ENCODE results near the gene ZG16B.

ZG16B gene

GRCh38 chr16:2825906-2826305, 4.2 kb upstream of the ZG16B start:
- H3K9me3 ChIP-seq (ENCODE audit: control insufficient read depth, insufficient read depth, low read length): no peaks in the 10 kb centered on the region
- H3K4me1 ChIP-seq (ENCODE audit: insufficient read depth, low read length): peaks cover 8% of the 10 kb centered on the region; the same call in 1 of the 2 replicates

DNA sequence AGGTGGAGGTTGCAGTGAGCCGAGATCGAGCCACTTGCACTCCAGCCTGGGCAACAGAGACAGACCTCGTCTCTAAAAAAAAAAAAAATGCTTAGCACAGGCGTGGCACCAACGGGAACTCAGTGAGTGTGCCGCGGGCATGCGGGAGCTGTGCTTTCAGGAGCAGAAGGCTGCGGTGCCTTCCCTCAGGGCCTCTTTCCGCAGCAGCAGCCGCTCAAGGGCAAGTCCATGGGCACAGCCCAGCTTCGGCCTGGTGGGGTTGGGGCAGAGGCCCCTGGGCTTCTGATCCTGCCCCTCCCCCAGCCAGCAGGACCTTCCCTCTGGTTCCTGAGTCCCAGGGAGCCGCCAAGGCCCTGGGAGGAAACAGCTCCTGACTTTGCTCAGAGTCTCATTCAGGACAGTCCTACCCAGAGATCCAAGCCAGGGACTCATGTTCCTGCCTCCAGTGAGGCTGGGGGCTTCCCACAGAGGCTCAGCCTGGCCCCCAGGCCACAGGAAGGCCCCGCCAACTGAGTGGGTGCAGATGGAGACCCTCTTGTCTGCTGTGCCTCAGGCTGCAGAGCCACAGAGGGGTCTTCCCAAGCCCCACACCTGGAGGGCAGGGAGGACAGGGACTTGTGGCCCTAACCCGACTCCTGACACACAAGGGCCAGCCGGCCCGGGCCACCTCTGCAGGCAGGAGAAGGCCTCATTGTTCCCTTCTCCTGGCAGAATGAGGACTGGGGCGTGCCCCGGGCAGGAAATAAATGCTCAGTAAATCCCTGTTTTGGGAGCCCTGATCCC, 3.3 kb upstream of the ZG16B start:
- Histone ChIP-seq H3K9ac (ENCODE audit: low read depth, low read length) (no peak overlapping the region), H3K36me3 (ENCODE audit: insufficient read depth, low read length) (no peaks in the 10 kb centered on the region), H3K4me1 (ENCODE audit: insufficient read depth, low read length) (peaks cover 8% of the 10 kb centered on the region; the same call in 1 of the 2 replicates), H3K9me3 (ENCODE audit: control insufficient read depth, insufficient read depth, low read length) (no peaks in the 10 kb centered on the region)

More at GRCh38 chr16:2825906-2826305, 4.2 kb upstream of the ZG16B start:
- Histone ChIP-seq H3K9ac (ENCODE audit: low read depth, low read length) (no peak overlapping the region), H3K36me3 (ENCODE audit: insufficient read depth, low read length) (no peaks in the 10 kb centered on the region)

DNA sequence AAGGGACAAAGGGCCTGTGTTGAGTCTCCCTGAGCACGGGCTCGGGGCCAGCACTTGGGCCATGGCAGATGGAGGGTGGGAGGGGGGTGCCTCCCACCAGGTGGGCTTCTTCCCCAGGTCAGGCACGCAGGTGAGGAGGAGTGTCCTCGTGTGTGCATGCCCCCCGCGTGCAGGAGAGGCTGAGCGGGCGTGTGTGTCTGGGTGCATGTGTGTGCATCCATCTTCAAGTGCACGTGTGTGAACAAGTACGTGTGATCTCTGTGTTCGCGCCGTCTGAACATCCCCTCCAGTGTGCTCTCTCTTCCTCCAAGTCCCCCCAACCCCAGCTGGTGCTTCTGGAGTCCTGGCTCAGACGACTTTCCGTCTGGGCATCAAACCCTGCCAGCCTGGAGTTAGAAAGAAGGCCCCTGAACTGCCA, 2.7 kb upstream of the ZG16B start:
- Histone ChIP-seq H3K9me3 (ENCODE audit: control insufficient read depth, insufficient read depth, low read length) (no peaks in the 10 kb centered on the region), H3K36me3 (ENCODE audit: insufficient read depth, low read length) (no peaks in the 10 kb centered on the region), H3K4me1 (ENCODE audit: insufficient read depth, low read length) (peaks cover 8% of the 10 kb centered on the region; the same call in 1 of the 2 replicates), H3K9ac (ENCODE audit: low read depth, low read length) (no peak overlapping the region)

- Histone ChIP-seq H3K4me1 (ENCODE audit: insufficient read depth, low read length) (peaks cover 8% of the 10 kb centered on the region; the same call in 1 of the 2 replicates), H3K36me3 (ENCODE audit: insufficient read depth, low read length) (no peaks in the 10 kb centered on the region), H3K9ac (ENCODE audit: low read depth, low read length) (no peak overlapping the region), H3K9me3 (ENCODE audit: control insufficient read depth, insufficient read depth, low read length) (no peaks in the 10 kb centered on the region)
These were observed 2.1 kb upstream of the ZG16B start for GRCh38 chr16:2827831-2828520.

GRCh38 chr16:2828521-2828840, 1.6 kb upstream of the ZG16B start:
- peaks cover 8% of the 10 kb centered on the region; the same call in 1 of the 2 replicates for H3K4me1 ChIP-seq (ENCODE audit: insufficient read depth, low read length)
- H3K36me3 ChIP-seq (ENCODE audit: insufficient read depth, low read length): no peaks in the 10 kb centered on the region
- no peak overlapping the region for H3K9ac ChIP-seq (ENCODE audit: low read depth, low read length)
- no peaks in the 10 kb centered on the region for H3K9me3 ChIP-seq (ENCODE audit: control insufficient read depth, insufficient read depth, low read length)

- Histone ChIP-seq H3K4me1 (ENCODE audit: insufficient read depth, low read length) (peaks cover 8% of the 10 kb centered on the region; the same call in 1 of the 2 replicates), H3K9ac (ENCODE audit: low read depth, low read length) (no peak overlapping the region), H3K36me3 (ENCODE audit: insufficient read depth, low read length) (no peaks in the 10 kb centered on the region), H3K9me3 (ENCODE audit: control insufficient read depth, insufficient read depth, low read length) (no peaks in the 10 kb centered on the region)
These were observed 1.1 kb upstream of the ZG16B start for GRCh38 chr16:2828876-2829430.

- Histone ChIP-seq H3K36me3 (ENCODE audit: insufficient read depth, low read length) (no peaks in the 10 kb centered on the region), H3K9me3 (ENCODE audit: control insufficient read depth, insufficient read depth, low read length) (no peaks in the 10 kb centered on the region), H3K9ac (ENCODE audit: low read depth, low read length) (no peak overlapping the region), H3K4me1 (ENCODE audit: insufficient read depth, low read length) (peaks cover 11% of the 10 kb centered on the region)
These were observed 222 bp downstream of the ZG16B start for GRCh38 chr16:2830355-2830695.

GRCh38 chr16:2831203-2831602, 1.1 kb downstream of the ZG16B start:
- Histone ChIP-seq H3K36me3 (ENCODE audit: insufficient read depth, low read length) (no peaks in the 10 kb centered on the region), H3K9ac (ENCODE audit: low read depth, low read length) (no peak overlapping the region), H3K4me1 (ENCODE audit: insufficient read depth, low read length) (peaks cover 17% of the 10 kb centered on the region), H3K9me3 (ENCODE audit: control insufficient read depth, insufficient read depth, low read length) (no peaks in the 10 kb centered on the region)

- H3K9ac ChIP-seq (ENCODE audit: low read depth, low read length): no peak overlapping the region
- no peaks in the 10 kb centered on the region for H3K9me3 ChIP-seq (ENCODE audit: control insufficient read depth, insufficient read depth, low read length)
- H3K4me1 ChIP-seq (ENCODE audit: insufficient read depth, low read length): peaks cover 11% of the 10 kb centered on the region
- no peaks in the 10 kb centered on the region for H3K36me3 ChIP-seq (ENCODE audit: insufficient read depth, low read length)
These were observed 3.7 kb downstream of the ZG16B start for GRCh38 chr16:2833776-2834175.

DNA sequence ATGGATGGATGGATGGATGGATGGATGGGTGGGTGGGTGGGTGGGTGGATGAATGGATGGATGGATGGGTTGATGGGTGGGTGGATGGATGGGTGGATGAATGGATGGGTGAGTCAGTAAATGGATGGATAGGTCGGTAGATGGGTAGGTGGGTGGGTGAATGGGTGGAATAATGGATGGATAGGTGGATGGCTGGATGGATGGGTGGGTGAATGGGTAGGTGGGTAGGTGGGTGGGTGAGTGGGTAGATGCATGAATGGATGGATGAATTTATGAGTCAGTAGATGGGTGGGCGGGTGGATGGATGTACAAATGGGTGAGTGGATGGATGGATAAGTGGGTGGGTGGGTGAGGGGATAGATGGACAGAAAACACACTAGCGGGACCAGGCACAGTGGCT, 4.9 kb downstream of the ZG16B start:
- H3K4me1 ChIP-seq (ENCODE audit: insufficient read depth, low read length): peaks cover 16% of the 10 kb centered on the region
- no peaks in the 10 kb centered on the region for H3K36me3 ChIP-seq (ENCODE audit: insufficient read depth, low read length)
- no peaks in the 10 kb centered on the region for H3K9me3 ChIP-seq (ENCODE audit: control insufficient read depth, insufficient read depth, low read length)
- no peak overlapping the region for H3K9ac ChIP-seq (ENCODE audit: low read depth, low read length)

DNA sequence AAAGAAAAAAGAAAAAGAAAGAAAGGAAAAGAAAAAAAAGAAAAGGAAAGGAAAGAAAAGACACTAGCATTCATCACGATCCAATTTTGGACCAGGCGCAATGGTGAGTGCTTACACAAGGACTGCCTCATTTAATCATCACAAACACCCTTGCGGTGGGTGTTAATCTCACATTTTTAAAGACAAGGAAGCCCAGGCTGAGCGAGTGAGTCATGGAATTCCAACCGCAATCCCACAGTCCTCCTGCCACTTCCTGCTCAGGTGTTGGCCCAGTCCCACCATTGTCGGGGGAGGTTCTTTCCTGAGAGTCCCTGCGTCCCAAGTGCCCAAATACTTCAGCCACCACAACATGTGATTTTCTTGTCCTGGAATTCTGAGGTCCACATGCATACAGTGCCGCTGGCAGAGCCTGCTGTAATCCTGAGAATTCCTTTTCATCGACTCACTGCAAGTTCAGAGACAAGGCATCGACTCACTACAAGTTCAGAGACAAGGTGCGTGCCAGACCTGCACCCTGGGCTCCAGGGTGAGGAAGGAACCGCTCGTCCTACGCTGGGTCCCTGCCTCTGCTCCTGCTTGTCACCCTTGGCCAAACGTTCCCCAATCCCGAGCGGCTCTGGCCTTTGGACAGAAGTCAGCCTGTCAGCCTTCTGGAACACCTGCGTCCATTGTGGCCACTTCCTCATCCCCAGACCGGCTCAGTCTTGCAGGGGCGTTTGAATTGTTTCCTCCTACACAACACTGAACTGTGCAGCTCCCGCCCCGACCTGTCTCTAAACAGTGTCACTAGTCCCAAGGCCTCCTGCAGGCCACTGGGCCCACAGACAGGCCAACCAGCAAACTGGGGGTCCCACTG, 5.8 kb downstream of the ZG16B start:
- Histone ChIP-seq H3K9me3 (ENCODE audit: control insufficient read depth, insufficient read depth, low read length) (no peaks in the 10 kb centered on the region), H3K4me1 (ENCODE audit: insufficient read depth, low read length) (peaks cover 16% of the 10 kb centered on the region), H3K9ac (ENCODE audit: low read depth, low read length) (peak overlapping the region; percentile 10; the same call in 1 of the 2 replicates), H3K36me3 (ENCODE audit: insufficient read depth, low read length) (no peaks in the 10 kb centered on the region)

DNA sequence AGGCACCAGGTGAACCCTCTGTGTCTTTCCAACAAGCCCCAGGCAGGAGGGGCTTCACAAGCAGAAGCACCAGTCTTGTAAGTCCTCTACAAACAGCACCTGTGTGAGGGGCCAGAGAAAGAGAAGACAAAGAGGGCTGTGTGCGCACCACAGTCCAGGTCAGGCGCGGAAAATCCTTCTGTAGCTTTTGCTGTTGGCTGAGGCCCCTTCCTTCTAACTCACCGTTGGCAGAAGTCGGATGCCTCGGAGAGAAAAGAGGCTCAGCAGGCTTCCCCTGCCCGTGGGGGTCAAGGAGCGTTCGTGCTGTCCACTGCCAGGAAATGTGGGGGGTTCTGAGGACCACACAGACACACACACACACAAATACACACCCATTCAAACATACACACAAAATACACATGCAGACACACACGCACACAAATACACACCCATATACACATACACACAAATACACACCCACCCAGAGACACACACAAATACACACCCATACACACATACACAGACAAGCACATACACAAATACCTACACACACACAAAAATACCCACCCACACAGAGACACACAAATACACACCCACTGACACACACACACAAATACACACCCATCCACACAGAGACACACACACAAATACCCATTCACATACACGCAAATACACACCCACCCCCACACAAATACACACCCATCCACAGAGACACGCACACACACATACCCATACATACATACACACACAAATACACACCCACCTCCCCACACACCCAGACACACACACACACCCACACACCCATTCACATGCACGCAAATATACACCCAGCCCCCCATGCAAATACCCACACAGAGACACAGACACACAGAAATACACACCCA, 6.8 kb downstream of the ZG16B start:
- Histone ChIP-seq H3K4me1 (ENCODE audit: insufficient read depth, low read length) (peaks cover 16% of the 10 kb centered on the region), H3K36me3 (ENCODE audit: insufficient read depth, low read length) (no peaks in the 10 kb centered on the region), H3K9ac (ENCODE audit: low read depth, low read length) (no peak overlapping the region), H3K9me3 (ENCODE audit: control insufficient read depth, insufficient read depth, low read length) (no peaks in the 10 kb centered on the region)

DNA sequence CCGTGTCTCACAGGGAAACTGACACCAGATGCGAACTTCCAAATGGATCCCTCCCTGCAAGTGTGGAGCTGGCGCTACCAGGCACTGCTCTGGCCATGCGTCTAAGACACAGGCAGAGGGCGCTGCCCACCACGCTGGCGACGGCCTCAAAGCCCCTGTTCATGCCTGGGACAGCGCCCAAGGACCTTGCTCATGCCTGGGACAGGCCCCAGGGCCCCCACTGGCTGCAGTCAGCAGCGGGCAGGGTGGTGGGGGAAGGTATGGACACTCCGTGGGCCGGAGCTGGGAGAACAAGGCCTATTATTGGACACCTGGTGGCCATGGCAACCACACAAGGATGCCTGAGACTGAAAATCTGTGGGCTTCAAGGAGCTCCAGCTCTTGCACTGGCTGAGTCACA, 8.8 kb downstream of the ZG16B start:
- H3K9ac ChIP-seq (ENCODE audit: low read depth, low read length): no peak overlapping the region
- peaks cover 16% of the 10 kb centered on the region for H3K4me1 ChIP-seq (ENCODE audit: insufficient read depth, low read length)
- H3K36me3 ChIP-seq (ENCODE audit: insufficient read depth, low read length): no peaks in the 10 kb centered on the region
- H3K9me3 ChIP-seq (ENCODE audit: control insufficient read depth, insufficient read depth, low read length): no peaks in the 10 kb centered on the region

Data from ES-I3 (cell line).